Fibroblast of the conjunctiva (primary cell): ENCODE data around the gene GMEB2.
A peak's percentile ranks its signal among the peaks of the same experiment; 100 is the strongest.
"Not testable (repeated sequence)": the region's sequence is repeated elsewhere in the genome, so short reads cannot be mapped to it uniquely, and the experiment has no call there.

Experiments
- DNase-seq: peaks from one replicate; pipeline ENCODE4 v3.0.0-alpha.2; 2010; ENCODE audit warnings: low read depth

Gene GMEB2

DNA sequence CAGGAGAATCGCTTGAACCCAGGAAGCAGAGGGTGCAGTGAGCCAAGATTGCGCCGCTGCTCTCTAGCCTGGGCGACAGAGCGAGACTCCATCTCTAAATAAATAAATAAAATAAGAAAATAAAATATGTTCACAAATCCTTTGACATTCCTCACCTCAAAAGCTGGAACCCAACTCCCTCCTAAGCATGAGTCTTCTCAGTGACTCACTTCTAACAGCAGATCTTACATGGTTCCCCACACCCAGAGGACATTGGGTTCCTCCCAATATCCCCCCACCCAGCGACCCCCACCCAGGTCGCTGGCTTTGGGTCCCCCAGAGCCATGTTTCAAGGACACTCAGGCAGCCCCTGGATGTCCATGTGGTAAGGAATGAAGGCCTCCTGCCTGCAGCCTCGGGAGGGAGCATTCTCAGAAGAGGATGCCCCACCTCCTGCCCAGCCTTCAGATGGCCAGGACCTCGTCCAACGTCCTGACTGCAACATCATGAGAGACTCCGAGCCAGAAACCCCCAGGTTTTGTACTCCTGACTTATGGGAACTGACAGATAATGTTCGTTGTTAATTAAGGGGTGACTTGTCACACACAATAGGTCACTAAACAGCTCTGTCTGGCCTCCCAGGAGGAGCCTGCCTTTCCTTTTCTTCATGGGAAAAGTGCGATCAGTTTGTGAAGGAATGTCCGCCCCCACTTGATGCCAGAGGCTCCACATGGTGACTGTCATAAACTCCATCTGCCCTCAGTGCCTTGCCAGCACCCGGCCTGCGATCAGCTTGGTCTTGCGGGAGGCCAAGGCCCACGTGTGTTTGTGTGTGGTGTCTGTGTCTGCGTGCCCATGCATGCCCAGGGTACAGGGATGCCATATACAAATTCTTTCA, 10.1 kb upstream of the GMEB2 start:
- no peak for DNase-seq

DNA sequence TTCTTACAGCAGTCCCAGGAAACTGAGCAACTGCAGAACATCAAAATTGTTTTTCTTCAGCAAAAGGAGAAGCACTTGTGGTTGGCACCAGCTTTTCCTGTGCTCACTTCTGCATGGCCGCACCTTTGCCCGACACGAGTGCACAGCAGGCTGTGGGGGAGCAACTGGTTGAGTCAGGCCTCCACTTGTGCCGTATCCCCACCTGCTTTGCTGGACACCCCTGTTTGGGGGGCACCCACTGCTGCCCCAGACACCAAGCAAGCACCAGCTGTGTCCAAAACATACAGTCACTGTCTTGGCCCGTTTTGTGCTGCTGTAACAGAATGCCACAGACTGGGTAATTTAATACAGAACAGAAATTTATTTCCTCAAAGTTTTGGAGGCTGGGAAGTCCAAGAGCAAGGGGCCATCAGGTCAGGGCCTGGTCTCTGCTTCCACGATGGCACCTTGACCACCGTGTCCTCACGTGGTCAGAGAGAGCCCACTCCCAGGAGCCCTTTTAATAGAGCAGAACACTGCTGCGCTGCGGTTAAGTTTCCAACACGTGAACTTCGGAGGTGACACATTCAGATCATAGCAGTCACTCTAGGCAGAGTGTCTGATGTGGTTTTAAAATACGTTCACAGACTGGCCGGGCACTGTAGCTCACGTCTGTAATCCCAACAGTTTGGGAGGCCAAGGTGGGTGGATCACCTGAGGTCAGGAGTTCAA, 8.7 kb upstream of the GMEB2 start:
- DNase-seq = no peak

GRCh38 chr20:63633732-63634131, 6.8 kb upstream of the GMEB2 start:
- no peak for DNase-seq

DNA sequence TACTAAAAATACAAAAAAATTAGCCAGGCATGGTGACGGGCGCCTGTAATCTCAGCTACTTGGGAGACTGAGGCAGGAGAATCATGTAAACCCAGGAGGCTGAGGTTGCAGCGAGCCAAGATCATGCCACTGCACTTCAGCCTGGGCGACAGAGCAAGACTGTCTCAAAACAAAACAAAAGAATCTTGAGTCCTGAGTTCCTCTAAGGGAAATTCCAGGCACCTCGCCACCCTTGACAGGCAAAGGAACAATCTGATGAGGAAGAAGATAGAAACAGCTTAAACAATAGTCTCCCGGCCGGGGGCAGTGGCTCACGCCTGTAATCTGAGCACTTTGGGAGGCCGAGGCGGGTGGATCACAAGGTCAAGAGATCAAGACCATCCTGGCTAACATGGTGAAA, 4.5 kb upstream of the GMEB2 start:
- DNase-seq = not testable (repeated sequence)

GRCh38 chr20:63630956-63631355, 4.1 kb upstream of the GMEB2 start:
- not testable (repeated sequence) for DNase-seq

GRCh38 chr20:63628246-63628975, 1.5 kb upstream of the GMEB2 start:
- peak; percentile 51 for DNase-seq

- no peak for DNase-seq
These were observed 897 bp upstream of the GMEB2 start for GRCh38 chr20:63627751-63628245.

GRCh38 chr20:63627129-63627750, 339 bp upstream of the GMEB2 start:
- peak; percentile 90 for DNase-seq

DNA sequence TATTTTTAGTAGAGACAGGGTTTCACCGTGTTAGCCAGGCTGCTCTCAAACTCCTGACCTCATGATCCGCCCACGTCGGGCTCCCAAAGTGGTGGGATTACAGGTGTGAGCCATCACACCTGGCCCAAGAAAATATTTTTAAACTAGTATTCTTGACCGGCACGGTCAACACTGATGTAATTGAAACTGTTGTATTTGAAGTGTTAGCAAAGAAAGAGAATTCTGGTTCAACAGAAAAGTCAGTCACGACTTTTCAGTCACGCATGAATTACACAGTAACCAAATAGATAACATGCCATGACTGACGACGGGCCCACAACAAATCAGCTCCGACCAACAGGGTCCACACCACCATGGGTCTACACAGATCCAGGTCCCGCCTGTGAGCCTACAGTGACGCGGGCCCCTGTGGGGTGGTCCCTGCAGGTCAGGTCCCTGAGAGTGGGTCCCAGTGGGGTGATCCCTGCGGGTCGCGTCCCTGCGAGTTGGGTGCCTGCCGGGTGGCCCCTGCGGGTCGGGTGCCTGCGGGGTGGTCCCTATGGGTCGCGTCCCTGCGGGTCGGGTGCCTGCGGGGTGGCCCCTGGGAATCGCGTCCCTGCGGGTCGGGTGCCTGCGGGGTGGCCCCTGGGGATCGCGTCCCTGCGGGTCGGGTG, 1.0 kb downstream of the GMEB2 start:
- DNase-seq = no peak

DNA sequence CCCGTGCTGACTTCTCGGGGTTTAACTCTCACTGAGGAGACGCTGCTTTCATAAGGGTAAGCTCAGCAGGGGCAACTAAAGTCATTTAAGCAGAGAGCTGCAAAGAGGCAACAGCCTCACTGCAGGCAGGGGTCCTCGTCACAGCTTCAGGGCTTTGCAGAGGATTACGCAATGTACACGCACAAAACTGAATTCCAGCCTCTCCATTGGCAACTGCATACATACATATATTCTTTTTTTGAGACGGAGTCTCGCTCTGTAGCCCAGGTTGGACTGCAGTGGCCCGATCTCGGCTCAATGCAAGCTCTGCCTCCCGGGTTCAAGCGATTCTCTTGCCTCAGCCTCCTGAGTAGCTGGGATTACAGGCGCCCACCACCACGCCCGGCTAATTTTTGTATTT, 2.4 kb downstream of the GMEB2 start:
- DNase-seq = peak; percentile 38

- DNase-seq = no peak
These were observed 4.2 kb downstream of the GMEB2 start for GRCh38 chr20:63622732-63623131.

DNA sequence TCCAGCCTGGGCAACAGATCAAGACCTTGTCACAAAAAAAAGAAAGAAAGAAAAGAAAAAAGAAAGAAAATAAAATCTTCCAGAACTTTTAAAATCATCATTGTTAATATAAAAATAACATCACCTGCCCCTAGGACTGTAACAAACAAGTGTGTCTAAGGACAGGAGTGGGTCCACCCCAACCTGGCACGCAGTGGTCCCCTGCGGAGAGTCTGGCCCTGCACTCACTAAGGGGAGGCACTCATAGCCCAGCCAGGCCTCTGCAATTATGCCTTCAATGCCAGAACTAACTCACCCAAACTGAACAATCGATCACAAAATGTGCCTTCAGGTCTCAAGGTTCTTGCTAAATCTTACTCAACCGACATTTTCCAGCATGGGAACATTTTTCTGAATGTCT, 4.8 kb downstream of the GMEB2 start:
- no peak for DNase-seq

DNA sequence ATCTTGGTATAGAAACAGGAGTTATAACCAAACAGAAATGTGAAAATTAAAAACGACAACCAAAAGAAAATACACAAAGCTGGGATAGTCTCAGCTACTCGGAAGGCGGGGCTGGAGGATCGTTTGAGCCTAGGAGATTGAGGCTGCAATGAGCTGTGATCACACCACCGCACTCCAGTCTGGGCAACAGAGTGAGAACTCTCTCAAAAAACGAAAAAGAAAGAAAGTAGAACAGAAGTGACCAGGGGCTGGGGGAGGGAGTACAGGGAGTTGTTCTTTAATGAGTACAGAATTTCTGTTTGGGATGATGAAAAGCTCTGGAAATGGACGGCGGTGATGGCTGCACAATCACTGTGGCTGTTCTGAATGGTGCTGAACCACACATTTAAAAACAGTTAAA, 5.9 kb downstream of the GMEB2 start:
- no peak for DNase-seq

GRCh38 chr20:63619505-63619904, 7.4 kb downstream of the GMEB2 start:
- no peak for DNase-seq

- no peak for DNase-seq
These were observed 7.8 kb downstream of the GMEB2 start for GRCh38 chr20:63619086-63619485.

DNA sequence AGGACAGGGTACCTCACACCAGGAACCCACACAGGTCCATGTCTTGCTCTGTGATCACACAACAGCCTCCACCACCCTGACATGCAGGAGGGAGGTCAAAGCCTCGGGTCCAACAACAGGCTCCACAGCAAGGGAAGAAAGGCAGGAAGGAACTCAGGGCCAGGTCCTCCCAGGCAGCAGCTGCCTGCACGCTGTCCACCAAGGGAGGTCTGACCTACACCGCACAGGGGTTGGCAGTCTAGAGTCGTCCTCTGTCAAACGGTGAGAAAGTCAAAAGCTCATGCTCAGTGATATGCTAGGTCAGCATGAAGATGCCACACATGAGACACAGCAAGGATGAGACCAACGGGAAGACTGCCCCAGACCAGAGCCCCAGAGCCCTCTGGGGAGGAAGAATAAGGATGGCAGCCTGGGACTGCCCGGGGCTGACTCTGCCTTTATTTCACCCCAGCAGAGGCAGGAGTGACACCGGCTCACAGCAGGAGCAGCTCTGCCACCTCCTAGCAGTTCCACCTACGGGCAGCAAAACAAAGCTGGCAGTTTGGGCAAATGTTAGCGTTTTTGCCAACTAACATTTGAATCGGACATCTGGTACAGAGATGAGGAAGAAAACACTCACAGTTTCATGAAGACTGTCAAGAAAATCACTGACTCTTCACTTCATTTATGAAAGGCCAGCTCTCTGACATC, 8.5 kb downstream of the GMEB2 start:
- no peak for DNase-seq

DNA sequence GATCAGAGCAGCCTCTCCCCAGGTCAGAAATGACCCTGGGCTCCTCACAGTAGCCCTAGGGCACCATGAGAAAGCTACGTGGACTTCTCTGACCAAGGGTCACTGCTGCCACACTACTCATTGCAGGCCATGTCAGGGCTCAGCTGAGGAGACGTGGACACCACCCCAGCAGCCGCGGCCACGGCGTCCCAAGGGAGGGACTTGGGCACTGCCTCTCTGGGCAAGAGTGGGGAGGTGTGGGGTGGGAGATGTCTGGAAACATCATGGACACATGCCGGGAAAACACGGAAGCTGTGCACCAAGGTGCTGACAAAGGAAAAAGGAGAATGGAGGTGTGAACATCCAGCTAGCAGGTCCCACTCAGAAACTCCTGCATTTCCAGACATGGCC, 9.0 kb downstream of the GMEB2 start:
- DNase-seq = no peak

DNA sequence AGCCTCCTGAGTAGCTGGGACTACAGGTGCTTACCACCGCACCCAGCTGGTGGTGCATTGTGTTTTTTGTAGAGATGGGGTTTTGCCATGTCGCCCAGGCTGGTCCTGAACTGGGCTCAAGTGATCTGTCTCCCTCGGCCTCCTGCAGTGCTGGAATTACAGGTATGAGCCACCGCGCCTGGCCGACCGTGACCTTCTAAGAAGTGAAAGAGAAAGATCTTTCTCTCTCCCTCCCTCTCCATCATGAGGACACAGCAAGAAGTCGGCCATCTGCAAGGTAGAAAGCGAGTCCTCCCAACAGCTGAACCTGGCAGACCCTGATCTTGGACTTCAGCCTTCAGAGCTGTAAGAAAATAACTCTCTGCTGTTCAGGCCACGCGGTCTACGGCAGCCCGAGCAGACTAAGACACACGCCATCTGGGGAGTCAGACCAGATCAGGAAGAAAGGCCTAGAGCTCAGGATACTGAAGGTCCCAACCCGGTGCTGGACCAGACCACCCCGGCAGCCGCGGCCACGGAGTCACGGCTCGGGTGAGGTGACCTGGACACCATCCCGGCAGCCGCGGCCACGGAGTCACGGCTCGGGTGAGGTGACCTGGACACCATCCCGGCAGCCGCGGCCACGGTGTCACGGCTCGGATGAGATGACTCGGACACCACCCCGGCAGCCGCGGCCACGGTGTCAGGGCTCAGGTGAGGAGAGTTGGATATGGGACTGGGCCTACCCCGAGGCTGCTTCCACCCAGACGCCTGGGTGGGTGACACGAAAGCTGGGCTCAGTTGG, 9.6 kb downstream of the GMEB2 start:
- DNase-seq = no peak

GRCh38 chr20:63613863-63614594, 12.9 kb downstream of the GMEB2 start:
- DNase-seq = not testable (repeated sequence)
